PC-3 (cell line): Measurements from ENCODE around the gene DYSF. TPM values are rescaled to one million over a fixed set of nuclear protein-coding genes. Genes with fewer than 3 reads are reported as not detected.

Source experiments
- ATAC-seq: fragments of 200-7000 bp; cut with Tn5 transposase; 2 replicates; pipeline ENCODE4 v1.9.1; 2020; ENCODE audit warnings: mild to moderate bottlenecking, moderate library complexity
- BruUV-seq: library from RNA; stranded (reverse); fragments of 400-500 nt; replicated peaks from 2 replicates; lab custom pipeline; 2021; lab: Mats Ljungman, UMichigan
- CTCF ChIA-PET: fragments of 300-600 bp; sonication (Branson Sonifier 250); formaldehyde crosslinking; loops from one replicate; lab custom pipeline; 2022; ENCODE audit warnings: antibody characterized with exemption; lab: Charles Lee
- POLR2A ChIA-PET: fragments of 300-600 bp; sonication (Branson Sonifier 250); formaldehyde crosslinking; loops from one replicate; lab custom pipeline; 2022; ENCODE audit warnings: antibody characterized with exemption; ENCODE audit not compliant: unreplicated experiment; lab: Charles Lee
- DNase-seq: peaks from one replicate; pipeline ENCODE4 v3.0.0-alpha.2; 2015
- H2AFZ ChIP-seq: fragments of 300-600 bp; sonication (generic); 2 replicates; pipeline ENCODE4 v1.6.0; 2016; ENCODE audit warnings: antibody characterized with exemption, low read length
- H3F3A ChIP-seq: fragments of 300-600 bp; sonication (generic); one replicate; pipeline ENCODE4 v1.6.0; 2017; ENCODE audit warnings: antibody characterized with exemption, low read length, control low read depth, mild to moderate bottlenecking; ENCODE audit not compliant: unreplicated experiment
- H3K27ac ChIP-seq: fragments of 300-600 bp; sonication (generic); 2 replicates; pipeline ENCODE4 v1.5.1; 2016; ENCODE audit warnings: mild to moderate bottlenecking, low read length
- H3K27me3 ChIP-seq: fragments of 300-600 bp; sonication (generic); 2 replicates; pipeline ENCODE4 v1.6.1; 2016; ENCODE audit warnings: low read length, mixed read lengths
- H3K36me3 ChIP-seq: fragments of 300-600 bp; sonication (generic); 2 replicates; pipeline ENCODE4 v1.6.1; 2016; ENCODE audit warnings: low read depth, mixed run types, low read length, mixed read lengths
- H3K4me1 ChIP-seq: fragments of 300-600 bp; sonication (generic); 2 replicates; pipeline ENCODE4 v1.5.1; 2016; ENCODE audit warnings: low read length; ENCODE audit not compliant: insufficient read depth
- H3K4me2 ChIP-seq: fragments of 300-600 bp; sonication (generic); 2 replicates; pipeline ENCODE4 v1.6.0; 2016; ENCODE audit warnings: low read length
- H3K4me3 ChIP-seq: fragments of 300-600 bp; sonication (generic); 2 replicates; pipeline ENCODE4 v1.5.1; 2016; ENCODE audit warnings: mild to moderate bottlenecking, low read length, mixed read lengths
- H3K79me2 ChIP-seq: fragments of 300-600 bp; sonication (generic); 2 replicates; pipeline ENCODE4 v1.6.1; 2017; ENCODE audit warnings: low read length, mixed read lengths
- H3K9ac ChIP-seq: fragments of 300-600 bp; sonication (generic); 2 replicates; pipeline ENCODE4 v1.6.0; 2016; ENCODE audit warnings: mild to moderate bottlenecking, low read length
- H3K9me2 ChIP-seq: fragments of 300-600 bp; sonication (generic); replicated peaks from 2 replicates; pipeline ENCODE4 v1.6.1; 2016; ENCODE audit warnings: mixed run types, low read length, mixed read lengths
- H3K9me3 ChIP-seq: fragments of 300-600 bp; sonication (generic); 2 replicates; pipeline ENCODE4 v1.6.1; 2016; ENCODE audit warnings: low read length, mixed read lengths
- H4K20me1 ChIP-seq: fragments of 300-600 bp; sonication (generic); 2 replicates; pipeline ENCODE4 v1.6.1; 2016; ENCODE audit warnings: low read length, mixed read lengths
- EZH2 ChIP-seq: fragments of 300-600 bp; sonication (generic); IDR thresholded peaks from one replicate; pipeline ENCODE4 v1.6.1; 2017; ENCODE audit warnings: antibody characterized with exemption, mild to moderate bottlenecking, low read length; ENCODE audit not compliant: unreplicated experiment
- EZH2phosphoT487 ChIP-seq: fragments of 300-600 bp; sonication (generic); IDR thresholded peaks from 2 replicates; pipeline ENCODE4 v1.6.1; 2018; ENCODE audit warnings: mild to moderate bottlenecking, antibody characterized with exemption, low read length, borderline replicate concordance
- intact Hi-C: fragments of 100-400 bp; cut with micrococcal nuclease; formaldehyde crosslinking; loops from 2 replicates; pipeline ENCODE4 v1.9.0; 2023
- total RNA-seq: library from RNA; depleted of rRNA; stranded (reverse); fragments of >200 nt; gene quantifications from 2 replicates; pipeline ENCODE4 v1.2.3, GENCODE V29; 2014
- TF ChIP-seq, protein P1 (sequence below): fragments of 300-600 bp; sonication (generic); conservative IDR thresholded peaks from 2 replicates; pipeline ENCODE4 v1.5.1; 2017; ENCODE audit warnings: antibody characterized with exemption, low read depth, mild to moderate bottlenecking, low read length

DYSF gene
- total RNA-seq, 1 experiment from 2014 or later, result 13.0 TPM

DNA sequence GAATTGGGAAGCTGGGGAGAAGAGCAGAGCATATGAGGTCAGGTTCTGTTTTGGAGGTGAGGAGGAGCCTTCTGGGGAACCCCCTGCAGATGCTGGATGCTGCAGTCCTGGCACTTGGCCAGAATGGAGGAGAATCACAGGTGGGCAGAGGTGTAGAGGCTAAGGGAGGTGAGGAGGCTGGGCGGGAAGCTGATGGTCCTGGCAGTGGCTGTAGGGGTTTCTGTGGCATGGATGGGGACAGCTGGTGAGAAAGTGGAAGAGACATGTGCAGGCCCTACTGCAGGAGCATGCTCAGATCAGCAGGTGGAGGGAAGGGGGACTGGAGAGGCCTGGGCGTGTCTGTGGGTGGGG is 101.3 kb downstream of the DYSF start:
- Histone ChIP-seq H3K4me2 (no peak overlapping the region), H3K4me1 (no peaks in the 10 kb centered on the region), H3K9ac (no peak overlapping the region), H3K9me2 (no peaks in the 10 kb centered on the region), H3K36me3 (no peaks in the 10 kb centered on the region), H3F3A (no peaks in the 10 kb centered on the region), H3K9me3 (no peaks in the 10 kb centered on the region), H3K27me3 (no peaks in the 10 kb centered on the region), H4K20me1 (no peaks in the 10 kb centered on the region), H3K4me3 (no peak overlapping the region), H3K79me2 (no peaks in the 10 kb centered on the region), H2AFZ (no peak overlapping the region), H3K27ac (no peak overlapping the region)
- TF ChIP-seq, protein P1, sequence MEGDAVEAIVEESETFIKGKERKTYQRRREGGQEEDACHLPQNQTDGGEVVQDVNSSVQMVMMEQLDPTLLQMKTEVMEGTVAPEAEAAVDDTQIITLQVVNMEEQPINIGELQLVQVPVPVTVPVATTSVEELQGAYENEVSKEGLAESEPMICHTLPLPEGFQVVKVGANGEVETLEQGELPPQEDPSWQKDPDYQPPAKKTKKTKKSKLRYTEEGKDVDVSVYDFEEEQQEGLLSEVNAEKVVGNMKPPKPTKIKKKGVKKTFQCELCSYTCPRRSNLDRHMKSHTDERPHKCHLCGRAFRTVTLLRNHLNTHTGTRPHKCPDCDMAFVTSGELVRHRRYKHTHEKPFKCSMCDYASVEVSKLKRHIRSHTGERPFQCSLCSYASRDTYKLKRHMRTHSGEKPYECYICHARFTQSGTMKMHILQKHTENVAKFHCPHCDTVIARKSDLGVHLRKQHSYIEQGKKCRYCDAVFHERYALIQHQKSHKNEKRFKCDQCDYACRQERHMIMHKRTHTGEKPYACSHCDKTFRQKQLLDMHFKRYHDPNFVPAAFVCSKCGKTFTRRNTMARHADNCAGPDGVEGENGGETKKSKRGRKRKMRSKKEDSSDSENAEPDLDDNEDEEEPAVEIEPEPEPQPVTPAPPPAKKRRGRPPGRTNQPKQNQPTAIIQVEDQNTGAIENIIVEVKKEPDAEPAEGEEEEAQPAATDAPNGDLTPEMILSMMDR, result no peak
- TF ChIP-seq EZH2phosphoT487, result no peak
- no peak for TF ChIP-seq EZH2
- no TSS peak for BruUV-seq
- ChIA-PET POLR2A (no interaction called here), CTCF (no interaction called here)
- ATAC-seq (no peak), DNase-seq (no peak)
- intact Hi-C loops, result no loop called here

DNA sequence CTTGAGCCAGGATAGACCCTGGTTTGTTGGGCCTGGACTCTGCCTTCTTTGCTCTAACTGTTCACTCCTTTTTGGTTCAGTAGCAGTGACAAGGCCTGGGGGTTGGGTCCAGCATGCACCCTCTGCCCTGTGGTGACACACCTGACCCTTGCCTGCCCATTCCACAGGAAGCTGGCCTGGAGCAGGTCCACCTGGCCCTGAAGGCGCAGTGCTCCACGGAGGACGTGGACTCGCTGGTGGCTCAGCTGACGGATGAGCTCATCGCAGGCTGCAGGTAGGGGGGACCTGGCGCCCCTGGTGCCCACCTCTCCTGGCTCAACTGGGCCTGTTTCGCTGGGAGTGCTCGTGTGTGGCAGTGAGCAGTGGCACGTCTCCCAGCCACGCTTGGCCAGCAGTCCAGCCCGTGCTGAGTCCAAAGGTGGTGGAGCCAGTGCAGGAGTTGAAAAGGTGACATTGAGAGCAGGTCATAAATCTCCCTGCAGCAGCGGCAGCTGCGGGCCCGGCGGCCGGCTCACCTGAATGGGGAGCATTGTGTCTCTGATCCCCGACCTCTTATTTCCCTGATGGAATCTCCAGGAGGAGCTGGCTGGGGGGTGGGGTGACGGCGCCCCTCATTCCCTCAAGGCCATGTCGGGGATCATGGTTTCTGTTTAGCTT is 102.6 kb downstream of the DYSF start:
- Histone ChIP-seq H3K27ac (no peak overlapping the region), H2AFZ (no peak overlapping the region), H3K79me2 (no peaks in the 10 kb centered on the region), H3K9me2 (no peaks in the 10 kb centered on the region), H3K9ac (no peak overlapping the region), H3K27me3 (no peaks in the 10 kb centered on the region), H3K9me3 (no peaks in the 10 kb centered on the region), H4K20me1 (no peaks in the 10 kb centered on the region), H3K4me1 (no peaks in the 10 kb centered on the region), H3K36me3 (no peaks in the 10 kb centered on the region), H3F3A (no peaks in the 10 kb centered on the region), H3K4me2 (no peak overlapping the region), H3K4me3 (no peak overlapping the region)
- no TSS peak for BruUV-seq
- no peak for DNase-seq
- TF ChIP-seq, protein P1, result no peak
- no peak for TF ChIP-seq EZH2phosphoT487
- no peak for TF ChIP-seq EZH2
- ChIA-PET CTCF (no interaction called here), POLR2A (no interaction called here)
- ATAC-seq, result no peak
- intact Hi-C loops, result no loop called here

DNA sequence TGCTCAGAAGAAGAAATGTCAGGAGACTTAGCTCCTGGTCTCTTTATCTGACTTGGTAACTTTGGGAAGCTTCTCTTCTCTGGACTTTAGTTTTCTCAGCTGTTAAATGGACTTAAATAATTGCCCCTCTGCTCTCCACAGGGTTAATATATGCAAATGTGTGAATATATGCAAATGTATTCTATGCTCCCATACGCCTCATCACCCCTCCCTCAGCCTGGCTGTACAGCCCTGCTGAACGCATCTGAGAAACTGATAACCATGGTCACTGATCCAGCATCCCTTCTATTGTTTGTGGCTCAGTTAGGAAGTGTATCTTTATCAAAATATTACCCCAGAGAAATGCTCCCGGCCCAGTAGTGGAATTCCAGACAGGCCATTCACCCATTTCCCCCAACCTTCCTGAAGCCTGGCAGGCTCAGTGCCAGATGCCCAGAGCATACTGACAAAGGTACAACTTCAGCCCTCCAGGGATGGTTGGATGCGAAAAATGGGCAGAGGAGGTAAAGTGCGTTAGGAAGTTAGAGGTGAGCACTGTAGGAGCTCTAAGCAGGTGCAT is 103.4 kb downstream of the DYSF start:
- H3K4me2 ChIP-seq, result no peak overlapping the region
- H3K36me3 ChIP-seq, result no peaks in the 10 kb centered on the region
- H4K20me1 ChIP-seq, result no peaks in the 10 kb centered on the region
- no peaks in the 10 kb centered on the region for H3K9me3 ChIP-seq
- H3K79me2 ChIP-seq, result no peaks in the 10 kb centered on the region
- ChIA-PET POLR2A (no interaction called here), CTCF (no interaction called here)
- no peak overlapping the region for H2AFZ ChIP-seq
- TF ChIP-seq EZH2phosphoT487, result no peak
- TF ChIP-seq EZH2, result no peak
- TF ChIP-seq, protein P1, result no peak
- intact Hi-C loops, result no loop called here
- BruUV-seq, result no TSS peak
- no peaks in the 10 kb centered on the region for H3F3A ChIP-seq
- no peaks in the 10 kb centered on the region for H3K9me2 ChIP-seq
- ATAC-seq (no peak), DNase-seq (no peak)
- H3K4me1 ChIP-seq, result no peaks in the 10 kb centered on the region
- no peak overlapping the region for H3K4me3 ChIP-seq
- no peak overlapping the region for H3K27ac ChIP-seq
- H3K27me3 ChIP-seq, result no peaks in the 10 kb centered on the region
- no peak overlapping the region for H3K9ac ChIP-seq
